Astrocyte of the hippocampus (primary cell): ENCODE data around the gene LIPT1.
A peak's percentile ranks its signal among the peaks of the same experiment; 100 is the strongest.
"Not testable (repeated sequence)": the region's sequence is repeated elsewhere in the genome, so short reads cannot be mapped to it uniquely, and the experiment has no call there.

Source experiments
- DNase-seq: peaks from one replicate; pipeline ENCODE4 v3.0.0; 2011; ENCODE audit warnings: low read depth, low spot score

LIPT1 gene

DNA sequence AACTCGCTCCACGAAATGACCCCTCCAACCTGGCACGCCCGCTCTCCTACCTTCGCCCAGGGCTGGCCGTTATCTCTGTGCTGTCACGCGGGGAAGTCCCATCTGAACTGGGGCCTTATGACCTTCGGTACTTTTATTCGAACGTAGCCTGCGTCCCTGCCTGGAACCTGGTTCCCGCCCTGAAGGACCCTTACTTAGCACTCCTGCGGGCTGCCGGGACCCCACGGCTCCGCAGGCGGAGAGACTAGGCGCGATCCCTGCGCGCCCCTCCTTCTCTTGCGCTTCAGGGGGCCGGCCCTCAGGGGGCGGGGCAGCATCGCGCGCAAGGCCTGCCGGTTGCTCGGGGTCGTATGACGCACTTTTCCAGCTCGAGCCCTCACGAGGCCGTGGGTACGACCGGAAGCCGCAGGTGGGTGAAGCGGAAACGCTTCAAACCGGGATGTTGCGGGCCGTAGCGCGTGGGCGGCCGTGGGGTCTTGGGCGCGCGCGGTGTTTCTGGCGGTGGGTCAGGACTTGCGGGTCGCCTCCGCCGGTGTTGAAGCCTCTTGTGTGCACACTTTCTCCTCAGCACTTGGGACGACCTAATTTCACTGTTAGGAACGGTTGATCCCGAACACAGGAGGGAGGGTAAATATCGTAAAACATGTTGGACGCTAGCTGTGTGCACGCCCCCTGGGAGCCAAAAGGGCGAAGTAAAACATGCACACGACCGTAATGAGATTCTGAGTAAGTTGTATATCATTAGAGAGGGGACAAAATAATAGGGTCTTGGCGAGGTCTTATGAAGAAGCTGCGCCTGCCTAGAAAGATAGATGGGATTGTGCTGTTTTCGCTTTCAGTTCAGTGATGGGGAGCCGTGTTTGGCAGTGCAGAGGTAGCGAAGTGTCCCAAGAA lies at the start of gene LIPT1, which contains the start of gene TSGA10:
Gene LIPT1 (plus strand): TSS at position 325 of the 894 bp plus-strand sequence. CDS start 6,991 bp downstream, outside the sequence.
Gene TSGA10 (minus strand): TSS at position 300 of the 894 bp plus-strand sequence. CDS start 45,503 bp downstream, outside the sequence.
- peak; percentile 96 for DNase-seq

DNA sequence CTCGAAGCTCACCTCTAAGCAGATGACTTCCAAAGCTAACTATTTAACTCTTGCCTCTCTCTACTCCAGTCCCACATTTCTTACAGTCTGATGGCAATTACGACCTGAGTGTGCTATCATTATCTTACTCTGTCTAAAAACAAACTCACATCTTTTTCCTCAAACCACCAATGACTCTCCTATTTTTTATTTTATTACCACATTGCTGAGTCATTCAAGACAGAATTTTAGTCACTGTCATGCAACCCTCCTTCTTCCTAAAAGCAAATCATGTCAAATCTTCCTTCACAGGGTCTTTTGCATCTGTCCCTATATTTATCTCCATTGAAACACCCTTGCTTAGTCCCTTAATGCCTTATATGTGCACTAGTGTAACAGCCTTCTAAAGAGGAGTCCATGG lies 47.9 kb upstream of the LIPT1 start:
- no peak for DNase-seq

DNA sequence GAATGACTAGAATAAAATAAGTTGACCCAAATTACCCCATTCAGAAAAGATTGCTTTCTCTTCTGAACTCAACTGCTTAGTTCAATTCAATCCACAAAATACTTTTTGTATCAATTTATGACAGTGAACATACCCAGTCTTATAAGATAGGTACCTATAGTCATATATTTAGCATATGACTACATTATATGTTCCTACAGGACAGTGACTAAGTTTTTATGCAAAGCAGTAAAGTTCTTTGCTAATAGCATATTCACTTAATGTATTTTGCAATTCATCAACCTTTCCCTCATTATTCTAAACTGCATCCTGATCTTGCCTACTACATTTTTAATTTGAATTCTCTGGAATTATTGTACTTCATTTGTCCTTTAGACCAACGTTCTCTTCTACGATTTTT lies 43.5 kb upstream of the LIPT1 start:
- no peak for DNase-seq

DNA sequence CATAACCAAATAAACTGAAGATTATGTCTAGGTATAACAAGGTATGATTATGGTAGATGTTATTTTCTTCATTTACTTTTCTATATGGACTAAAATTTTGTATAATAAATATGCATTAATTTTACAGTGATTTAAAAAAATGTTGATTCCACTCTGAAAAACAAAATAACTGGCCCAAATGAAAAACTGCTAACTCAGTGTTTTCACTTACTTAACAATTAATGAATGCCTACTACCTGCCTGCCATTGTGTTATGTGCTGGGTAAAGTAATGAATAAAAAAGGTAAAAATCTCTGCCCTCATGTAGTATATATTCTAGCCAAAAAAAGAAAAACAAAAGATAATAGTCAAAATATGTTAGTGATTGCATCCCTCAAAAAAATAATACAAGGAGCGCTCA lies 42.8 kb upstream of the LIPT1 start:
- no peak for DNase-seq

DNA sequence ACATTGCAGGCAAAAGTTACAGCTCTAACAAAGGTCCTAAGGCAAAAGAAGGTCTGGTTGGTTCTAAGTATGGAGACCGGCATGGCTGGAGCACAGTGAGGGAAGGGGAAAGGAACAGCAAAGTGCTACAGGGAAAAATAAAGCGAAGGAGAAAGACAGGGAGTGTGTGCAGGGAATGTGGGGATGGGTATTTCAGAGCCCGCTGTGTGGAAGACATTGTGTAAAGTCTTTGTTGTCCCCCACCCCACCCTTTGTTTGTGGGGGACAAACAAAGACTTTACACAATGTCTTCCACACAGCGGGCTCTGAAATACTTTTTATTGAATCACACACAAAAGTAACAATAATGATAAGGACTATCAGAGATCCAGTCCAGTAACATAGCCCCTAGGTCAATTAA lies 42.1 kb upstream of the LIPT1 start:
- DNase-seq = no peak

DNA sequence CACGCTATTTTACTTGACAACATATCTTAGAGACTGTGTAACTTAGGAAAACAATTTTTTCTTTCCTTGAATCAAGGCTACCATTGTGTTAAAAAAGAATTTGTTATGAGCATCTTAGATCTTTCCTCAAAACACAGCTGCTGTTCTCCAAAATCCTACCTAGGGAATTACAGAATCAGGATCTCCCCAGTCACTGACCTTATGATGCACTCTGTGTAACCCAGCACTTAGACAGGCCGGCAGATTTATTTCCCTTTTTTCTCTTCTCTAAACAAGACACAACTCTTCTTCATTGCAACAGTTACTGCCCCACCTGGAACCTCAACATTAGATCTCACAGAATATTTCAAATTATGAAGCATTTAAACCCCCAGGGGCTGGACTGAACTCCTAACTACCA lies 26.8 kb upstream of the LIPT1 start:
- DNase-seq = no peak

DNA sequence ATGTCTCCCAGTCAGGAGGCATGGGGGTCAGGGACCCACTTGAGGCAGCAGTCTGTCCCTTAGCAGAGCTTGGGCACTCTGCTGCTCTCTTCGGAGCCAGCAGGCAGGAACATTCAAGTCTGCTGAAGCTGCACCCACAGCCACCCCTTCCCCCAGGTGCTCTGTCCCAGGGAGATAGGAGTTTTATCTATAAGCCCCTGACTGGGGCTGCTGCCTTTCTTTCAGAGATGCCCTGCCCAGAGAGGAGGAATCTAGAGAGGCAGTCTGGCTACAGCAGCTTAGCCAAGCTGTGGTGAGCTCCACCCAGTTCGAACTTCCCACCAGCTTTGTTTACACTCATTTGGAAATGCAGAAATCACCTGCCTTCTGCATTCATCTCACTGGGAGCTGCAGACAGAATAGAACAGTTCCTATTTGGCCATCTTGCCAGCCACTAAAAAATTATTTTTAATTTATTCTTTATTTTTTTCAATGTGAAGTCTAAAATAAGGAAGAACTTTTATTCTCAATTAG lies 19.7 kb upstream of the LIPT1 start:
- DNase-seq = not testable (repeated sequence)

DNA sequence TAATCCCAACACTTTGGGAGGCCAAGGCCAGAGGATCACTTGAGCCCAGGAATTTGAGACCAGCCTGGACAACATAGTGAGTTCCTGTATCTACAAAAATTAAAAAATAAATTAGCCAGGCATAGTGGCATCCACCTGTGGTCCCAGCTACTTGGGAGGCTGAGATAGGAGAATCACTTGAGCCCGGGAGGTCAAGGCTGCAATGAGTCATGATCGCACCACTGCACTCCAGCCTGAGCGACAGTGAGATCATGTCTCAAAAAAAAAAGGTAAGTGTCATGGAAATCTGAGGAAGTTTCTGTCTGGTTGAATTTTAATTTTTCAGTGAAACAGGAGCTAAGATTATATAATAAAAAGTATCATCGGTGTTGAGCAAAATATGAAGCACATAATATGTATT lies 15.8 kb upstream of the LIPT1 start:
- DNase-seq = no peak

DNA sequence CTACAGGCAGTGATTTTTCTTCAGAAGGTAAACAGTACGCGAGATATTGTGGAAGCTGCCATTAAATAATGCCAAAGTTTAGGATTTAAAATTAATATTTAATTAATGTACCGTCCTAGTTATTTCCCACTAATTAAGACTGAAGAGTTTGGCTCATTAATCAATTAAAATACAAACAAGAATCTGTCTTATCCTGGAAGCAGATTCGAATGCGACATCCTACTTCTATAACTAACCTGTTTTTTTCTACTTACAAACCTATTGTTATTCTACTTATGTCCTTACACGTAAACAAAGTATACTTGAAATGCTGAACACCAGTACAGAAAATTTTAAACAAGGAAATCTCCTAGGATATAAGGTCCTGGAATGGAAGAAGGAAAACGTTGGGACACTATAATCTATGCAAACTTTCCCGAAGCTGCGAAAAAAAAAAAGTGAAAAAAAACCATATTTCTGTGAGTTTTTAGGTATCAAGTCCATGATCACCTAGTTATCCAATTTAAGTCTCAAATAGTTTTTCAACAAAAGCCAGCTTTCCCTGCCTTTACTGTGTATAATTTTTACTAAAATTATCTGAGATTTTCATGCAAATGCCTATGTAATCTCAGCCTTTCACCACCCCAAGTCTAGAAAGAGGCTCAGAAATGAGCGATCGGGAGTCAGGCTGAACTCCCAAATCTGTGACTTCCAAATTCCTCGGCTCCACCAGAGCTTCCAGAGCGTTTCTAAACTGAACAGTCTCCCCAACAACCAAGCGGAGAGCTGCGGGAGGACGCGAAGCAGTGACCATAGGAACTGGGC lies 14.5 kb upstream of the LIPT1 start:
- DNase-seq = no peak

DNA sequence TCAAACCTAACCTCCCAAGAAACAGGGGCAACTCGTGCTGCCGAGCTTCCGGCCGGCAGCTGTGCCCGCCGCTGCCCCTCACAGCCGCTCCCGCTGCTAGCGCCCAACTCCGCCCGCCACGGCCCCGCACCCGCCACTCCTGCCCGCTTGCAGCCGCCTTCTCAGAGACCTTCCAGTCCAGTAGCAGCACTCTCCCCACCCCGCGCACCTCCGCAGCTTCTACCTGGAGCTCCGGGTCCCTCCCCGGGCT lies 14.0 kb upstream of the LIPT1 start:
- DNase-seq = no peak

DNA sequence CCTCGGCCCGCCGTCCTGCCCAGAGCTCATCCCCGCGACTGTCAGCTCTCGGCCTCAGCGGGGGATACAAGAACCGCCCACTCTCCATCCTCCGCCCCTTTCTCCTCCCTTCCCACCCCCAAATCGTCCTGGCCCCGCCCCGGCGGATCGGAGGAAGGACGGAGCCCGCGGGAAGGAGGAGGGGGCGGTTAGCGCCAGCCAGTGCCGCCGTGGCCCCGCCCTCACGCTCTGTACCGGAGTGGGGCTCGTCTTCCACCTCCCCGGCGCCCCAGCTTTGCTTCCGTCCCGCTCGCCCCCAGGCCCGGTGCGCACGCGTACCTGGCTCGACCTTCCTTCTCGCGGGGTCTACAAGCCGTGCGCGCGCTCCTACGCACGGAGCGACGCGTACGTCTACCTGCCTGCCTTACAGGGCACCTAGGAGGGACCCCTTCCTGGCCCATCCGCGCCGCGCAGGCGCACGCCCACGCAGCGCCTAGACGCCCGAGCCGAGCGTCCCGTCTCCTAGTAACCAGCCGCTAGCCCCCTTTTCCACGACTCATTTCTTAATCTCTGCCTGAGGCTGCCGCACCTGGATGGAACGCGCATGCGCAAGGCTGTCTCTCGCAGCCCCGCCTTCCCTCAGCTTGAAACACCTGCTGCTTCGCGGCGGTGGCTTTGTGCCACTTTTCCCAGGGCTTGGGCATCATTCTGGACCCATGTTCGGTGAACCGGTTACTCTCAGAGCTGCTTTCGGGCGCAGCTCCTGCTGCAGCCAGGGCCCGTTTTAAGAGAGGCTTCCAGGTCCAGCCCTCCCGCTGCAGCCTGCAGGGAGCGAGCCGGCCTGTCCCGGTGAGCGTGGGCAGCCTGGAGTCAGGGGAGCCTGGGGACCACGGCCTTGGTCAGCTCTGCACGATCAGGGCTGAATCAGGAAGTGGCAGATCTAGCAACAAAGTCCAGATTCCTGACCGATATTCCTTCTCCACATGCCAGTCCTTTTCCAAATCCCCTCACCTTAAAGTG lies 13.4 kb upstream of the LIPT1 start, which contains the start of gene C2orf15:
Gene C2orf15 (plus strand): TSS at position 598 of the 999 bp plus-strand sequence. CDS start 8,852 bp downstream, outside the sequence.
- DNase-seq = peak; percentile 94

DNA sequence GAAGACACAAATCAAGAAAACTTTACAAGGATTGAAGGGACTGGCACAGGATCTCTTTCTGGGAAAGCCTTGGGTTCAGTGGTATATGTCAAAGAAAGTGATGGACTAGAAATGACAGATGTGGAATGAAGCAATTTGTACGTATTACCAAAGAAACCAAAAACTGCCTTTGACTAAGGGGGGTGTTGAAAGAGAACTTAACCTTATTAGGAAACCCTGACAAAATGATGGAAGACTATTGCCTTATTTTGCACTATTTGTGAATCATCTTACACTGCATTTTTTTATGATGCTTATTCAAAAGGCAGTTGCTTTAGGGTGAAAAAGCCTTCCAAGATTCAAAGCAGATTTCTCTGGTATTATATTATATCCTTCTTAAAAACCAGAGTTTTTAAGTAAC lies 4.1 kb upstream of the LIPT1 start:
- no peak for DNase-seq

DNA sequence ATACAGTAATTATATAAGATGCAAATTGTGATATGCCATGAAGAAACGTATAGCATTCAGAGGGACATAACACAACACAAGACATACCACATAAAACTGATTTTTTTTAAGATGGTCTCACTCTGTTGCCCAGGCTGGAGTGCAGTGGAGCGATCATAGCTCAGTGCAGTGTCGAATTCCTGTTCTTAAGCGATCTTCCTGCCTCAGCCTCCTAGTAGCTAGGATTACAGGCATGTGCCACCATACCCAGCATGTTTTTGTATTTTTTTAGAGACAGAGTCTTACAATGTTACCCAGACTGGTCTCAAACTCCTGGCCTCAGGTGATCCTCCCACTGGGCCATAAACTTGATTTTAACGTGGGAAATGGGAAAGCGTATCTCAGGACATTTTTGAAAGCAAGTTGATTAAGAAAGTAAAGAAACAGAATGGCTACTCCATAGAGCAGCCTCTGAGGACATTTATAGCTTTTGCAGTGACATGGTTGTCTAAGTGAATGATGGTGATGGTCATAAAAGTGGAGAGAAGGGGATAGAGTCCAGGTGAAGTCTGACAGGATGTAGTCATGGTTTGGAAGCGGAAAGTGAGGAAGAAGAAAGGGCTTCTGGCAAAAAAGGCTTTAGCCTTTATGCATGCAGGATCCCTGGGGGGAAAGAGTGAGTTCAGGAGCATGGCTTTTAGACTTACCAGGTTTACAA lies 2.4 kb upstream of the LIPT1 start:
- DNase-seq = no peak

DNA sequence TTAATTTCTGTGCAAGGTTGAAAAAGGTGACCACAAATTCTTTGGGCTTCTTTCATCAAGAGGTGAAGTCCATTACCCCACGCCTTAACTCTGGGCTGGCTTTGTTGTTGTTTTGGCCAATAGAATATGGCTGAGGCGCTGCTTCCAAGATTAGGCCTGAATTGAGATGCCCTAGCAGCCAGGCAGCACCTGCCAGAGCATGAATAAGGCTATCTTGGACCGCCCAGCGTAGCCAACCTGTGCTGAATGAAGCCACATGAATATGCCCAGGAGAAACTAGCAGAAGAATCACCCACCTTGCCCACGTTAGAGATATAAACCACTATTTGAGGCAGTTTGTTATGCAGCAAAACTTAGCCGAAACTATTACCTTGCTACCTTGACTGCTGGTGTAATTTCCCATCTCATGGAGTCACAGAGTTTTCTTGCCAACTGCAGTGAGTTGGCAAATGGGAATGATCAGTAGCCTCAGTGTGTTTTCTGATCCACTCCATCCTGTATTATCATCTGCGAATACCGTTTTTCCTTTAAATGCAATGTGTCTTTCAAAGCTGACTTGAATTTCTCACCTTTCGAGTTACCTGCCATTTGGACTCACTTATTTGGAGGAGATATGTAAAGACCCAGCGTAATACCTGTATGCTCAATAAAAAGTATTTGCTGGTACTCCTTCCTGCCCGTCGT lies 704 bp upstream of the LIPT1 start:
- peak; percentile 33 for DNase-seq

DNA sequence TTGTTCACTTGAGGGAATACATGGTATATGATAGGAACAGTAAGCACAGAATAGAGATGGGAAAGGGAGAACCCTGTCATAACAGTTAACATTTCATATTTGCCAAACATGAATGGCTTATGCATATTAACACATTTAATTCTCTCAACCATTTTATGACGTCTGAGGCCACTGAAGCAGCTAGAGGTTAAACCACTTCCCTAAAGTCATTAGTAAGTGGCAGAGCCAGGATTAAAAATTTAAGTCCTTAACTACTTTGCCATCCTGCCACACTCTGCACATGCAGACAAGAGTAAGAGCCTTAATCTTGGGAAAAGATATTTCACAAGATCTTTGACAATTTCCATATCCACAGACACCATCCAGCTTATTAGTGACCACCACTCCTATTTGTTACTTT lies 2.1 kb downstream of the LIPT1 start:
- no peak for DNase-seq

DNA sequence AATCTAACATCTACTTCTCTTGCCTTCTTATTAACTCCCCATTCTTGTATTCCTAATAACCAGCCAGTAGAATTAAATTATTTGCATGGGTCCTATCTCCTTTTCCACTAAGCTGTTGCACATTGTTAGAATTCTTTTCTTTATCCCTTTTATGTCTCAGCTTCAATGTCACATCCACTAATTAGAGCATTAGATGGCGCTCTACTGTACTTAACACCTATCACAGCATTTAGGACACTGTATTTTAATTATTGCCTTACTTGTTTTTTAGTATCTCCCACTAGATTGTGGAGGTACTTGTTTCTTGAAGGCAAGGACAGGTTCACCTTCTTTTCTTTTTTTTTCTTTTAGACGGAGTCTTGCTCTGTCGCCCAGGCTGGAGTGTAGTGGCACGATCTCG lies 3.8 kb downstream of the LIPT1 start:
- DNase-seq = no peak

DNA sequence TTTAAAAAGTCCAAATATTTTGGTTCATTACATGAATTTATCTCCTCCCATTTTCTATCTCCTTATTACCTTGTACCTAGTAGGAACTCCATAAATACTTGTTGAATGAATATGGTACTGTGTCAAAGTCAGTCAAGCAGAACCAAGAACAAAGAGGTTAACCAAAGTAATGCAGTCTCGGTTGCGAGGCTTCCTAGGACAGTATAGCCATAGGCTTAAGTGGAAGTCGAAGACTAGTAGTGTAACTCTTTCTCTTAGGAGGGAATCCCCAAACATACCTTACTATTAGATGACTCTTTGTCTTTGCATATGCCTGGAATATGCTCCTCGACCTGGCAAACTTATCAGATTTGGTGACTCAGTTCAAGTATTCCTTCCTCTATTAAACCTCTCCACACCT lies 4.8 kb downstream of the LIPT1 start:
- DNase-seq = no peak

DNA sequence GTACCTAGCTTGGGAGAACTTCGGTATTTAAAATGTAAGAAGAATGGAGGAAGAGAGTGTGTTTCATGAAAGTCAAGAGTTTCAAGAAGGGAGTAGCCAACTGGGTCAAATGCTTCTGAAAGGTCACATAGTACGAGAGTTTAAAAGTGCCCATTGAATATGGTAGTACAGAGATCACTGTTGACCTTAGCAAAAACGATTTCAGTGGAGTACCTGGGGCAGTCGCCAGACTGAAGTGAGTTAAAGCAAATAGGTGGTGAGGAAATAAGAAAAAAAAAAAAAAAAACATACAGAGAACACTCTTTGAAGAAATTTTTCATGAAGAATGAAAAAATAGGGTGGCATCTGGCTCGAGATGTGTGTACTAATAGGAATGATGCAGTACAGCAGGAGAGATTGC lies 11.5 kb downstream of the LIPT1 start:
- no peak for DNase-seq

DNA sequence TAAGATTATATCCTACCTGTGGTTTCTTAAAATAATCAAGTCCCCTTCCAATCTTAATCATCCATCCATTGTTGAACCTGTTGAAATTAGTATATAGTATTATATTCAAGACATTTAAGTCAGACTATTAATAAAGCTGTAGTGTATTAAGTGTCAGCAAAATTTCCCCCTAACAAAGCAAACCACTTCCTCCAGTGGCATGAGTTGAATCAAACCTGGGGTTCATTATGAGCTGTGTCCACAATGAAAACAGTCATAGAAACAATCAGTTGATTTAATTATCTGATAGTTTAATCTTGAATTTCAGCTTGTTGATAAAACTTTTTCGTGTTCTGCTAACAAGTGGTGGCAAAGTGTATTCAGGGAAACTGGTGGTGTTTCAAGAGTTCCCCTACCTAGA lies 14.8 kb downstream of the LIPT1 start:
- DNase-seq = no peak
